Superior temporal gyrus (tissue), 1 donor: ENCODE results near the gene RNF227.
"Not testable (repeated sequence)": the region's sequence is repeated elsewhere in the genome, so short reads cannot be mapped to it uniquely, and the experiment has no call there.

Source experiments
- DNase-seq: peaks from one replicate; pipeline ENCODE4 v3.0.0-alpha.2; 2016; ENCODE audit errors: extremely low spot score

The RNF227 gene

DNA sequence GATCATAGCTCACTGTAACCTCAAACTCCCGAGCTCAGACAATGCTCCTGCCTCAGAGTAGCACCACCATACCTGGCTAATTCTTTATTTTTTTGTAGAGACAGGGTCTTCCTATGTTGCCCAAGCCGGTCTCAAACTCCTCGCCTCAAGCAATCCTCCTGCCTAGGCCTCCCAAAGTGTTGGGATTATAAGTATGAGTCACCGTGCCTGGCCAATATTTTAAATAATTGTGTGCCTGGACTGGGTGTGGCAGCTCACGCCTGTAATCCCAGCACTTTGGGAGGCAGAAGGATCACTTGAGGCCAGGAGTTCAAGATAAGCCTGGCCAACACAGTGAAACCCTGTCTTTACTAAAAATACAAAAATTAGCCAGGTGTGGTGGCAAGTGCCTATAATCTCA, 51.7 kb downstream of the RNF227 start:
- not testable (repeated sequence) for DNase-seq
